Measurements from ENCODE around the gene OSTF1.

Gene OSTF1

DNA sequence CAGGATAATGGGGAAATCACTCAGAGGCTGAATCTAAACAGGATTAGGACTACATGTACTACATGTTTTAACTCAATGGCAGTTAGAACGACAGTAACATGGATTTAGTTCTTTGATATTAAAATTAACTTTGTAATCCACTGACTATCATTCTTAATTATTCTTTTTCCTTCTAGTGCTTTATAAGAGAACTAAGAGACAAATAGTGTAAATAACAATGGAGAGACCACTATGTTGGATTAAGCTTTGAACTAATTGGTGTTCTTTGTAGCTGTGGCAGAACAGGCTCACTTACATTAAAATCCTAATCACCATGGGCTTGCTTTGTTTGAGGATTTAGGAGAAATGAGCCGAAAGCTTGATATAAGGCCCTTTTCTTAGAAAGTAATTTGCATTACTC is 19.1 kb upstream of the OSTF1 start:
- no peaks in the 10 kb centered on the region for H3K4me1 ChIP-seq (ENCODE audit: insufficient read depth, insufficient read length)
- DNase-seq (ENCODE audit: low read depth, low spot score): no peak
- no peaks in the 10 kb centered on the region for H3K27me3 ChIP-seq (ENCODE audit: insufficient read depth, insufficient read length)
- no peak overlapping the region for H3K4me3 ChIP-seq (ENCODE audit: insufficient read length, low read depth)
- no peaks in the 10 kb centered on the region for H3K9me3 ChIP-seq (ENCODE audit: insufficient read depth, low read length)
- no peaks in the 10 kb centered on the region for H3K36me3 ChIP-seq (ENCODE audit: insufficient read depth, insufficient read length, low read length)
- H3K9ac ChIP-seq (ENCODE audit: insufficient read length, low read depth): no peak overlapping the region
- no peak for TF ChIP-seq YY1 (IDR thresholded peaks at IDR 0.05; ENCODE audit: insufficient read depth, insufficient read length)
- TF ChIP-seq SUZ12 (IDR thresholded peaks at IDR 0.05; ENCODE audit: extremely low read depth, insufficient read depth, insufficient read length): no peak
- TF ChIP-seq ZNF274 (IDR thresholded peaks at IDR 0.05; ENCODE audit: low read depth, low read length): no peak

DNA sequence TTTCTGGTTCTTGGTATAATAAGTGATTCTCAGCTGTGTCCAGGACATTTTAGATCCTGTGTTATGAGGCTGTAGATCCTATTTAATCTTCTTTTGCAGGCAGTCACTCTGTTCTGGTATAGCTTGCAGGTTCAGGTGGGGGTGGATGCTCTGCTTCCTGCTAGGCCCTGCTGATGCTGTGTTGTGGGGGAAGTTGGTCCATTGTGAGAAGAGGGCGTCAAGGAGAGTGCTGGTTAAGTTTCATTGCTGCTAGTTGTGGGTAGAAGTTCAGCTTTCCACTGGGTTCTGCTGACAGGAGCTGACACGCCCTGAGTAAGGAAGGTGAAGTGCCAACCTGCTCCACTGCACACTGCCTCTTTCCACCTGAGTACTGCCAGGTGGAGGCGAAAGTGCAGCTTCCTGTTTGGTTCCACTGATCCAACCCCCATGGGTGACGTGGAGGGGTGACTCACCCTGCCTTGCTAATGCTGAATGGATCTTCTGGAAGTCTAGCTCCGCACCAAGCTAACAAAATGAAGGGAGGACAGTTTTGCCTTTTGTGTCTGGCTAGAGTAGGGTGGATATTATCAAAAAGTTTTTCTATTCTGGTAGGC is 16.7 kb upstream of the OSTF1 start:
- Histone ChIP-seq H3K9me3 (ENCODE audit: insufficient read depth, low read length) (no peaks in the 10 kb centered on the region), H3K9ac (ENCODE audit: insufficient read length, low read depth) (no peak overlapping the region), H3K4me3 (ENCODE audit: insufficient read length, low read depth) (no peak overlapping the region), H3K27me3 (ENCODE audit: insufficient read depth, insufficient read length) (no peaks in the 10 kb centered on the region), H3K36me3 (ENCODE audit: insufficient read depth, insufficient read length, low read length) (no peaks in the 10 kb centered on the region), H3K4me1 (ENCODE audit: insufficient read depth, insufficient read length) (no peaks in the 10 kb centered on the region)
- TF ChIP-seq SUZ12 (IDR thresholded peaks at IDR 0.05; ENCODE audit: extremely low read depth, insufficient read depth, insufficient read length) (no peak), ZNF274 (IDR thresholded peaks at IDR 0.05; ENCODE audit: low read depth, low read length) (no peak), YY1 (IDR thresholded peaks at IDR 0.05; ENCODE audit: insufficient read depth, insufficient read length) (no peak)
- DNase-seq (ENCODE audit: low read depth, low spot score): no peak

DNA sequence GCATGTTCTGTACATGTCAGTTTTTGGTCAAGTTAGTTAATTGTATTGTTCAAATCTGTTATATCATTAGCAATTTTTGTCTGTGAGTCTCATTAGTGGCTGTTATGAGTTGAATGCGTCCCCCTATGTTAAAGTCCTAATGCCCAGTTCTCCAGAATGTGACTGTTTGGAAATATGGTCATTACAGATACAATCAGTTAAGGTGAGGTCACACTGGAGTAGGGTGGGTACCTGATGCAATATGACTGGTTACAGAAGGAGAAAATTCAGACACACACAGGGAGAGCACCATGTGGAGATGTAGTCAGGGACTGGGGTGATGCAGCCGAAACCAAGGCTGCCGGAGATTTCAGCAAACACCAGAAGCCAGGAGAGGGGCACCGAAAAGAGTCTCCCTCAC is 15.4 kb upstream of the OSTF1 start:
- no peak overlapping the region for H3K4me3 ChIP-seq (ENCODE audit: insufficient read length, low read depth)
- H3K4me1 ChIP-seq (ENCODE audit: insufficient read depth, insufficient read length): no peaks in the 10 kb centered on the region
- TF ChIP-seq YY1 (IDR thresholded peaks at IDR 0.05; ENCODE audit: insufficient read depth, insufficient read length) (no peak), ZNF274 (IDR thresholded peaks at IDR 0.05; ENCODE audit: low read depth, low read length) (no peak), SUZ12 (IDR thresholded peaks at IDR 0.05; ENCODE audit: extremely low read depth, insufficient read depth, insufficient read length) (no peak)
- no peaks in the 10 kb centered on the region for H3K9me3 ChIP-seq (ENCODE audit: insufficient read depth, low read length)
- no peaks in the 10 kb centered on the region for H3K36me3 ChIP-seq (ENCODE audit: insufficient read depth, insufficient read length, low read length)
- no peaks in the 10 kb centered on the region for H3K27me3 ChIP-seq (ENCODE audit: insufficient read depth, insufficient read length)
- DNase-seq (ENCODE audit: low read depth, low spot score): no peak
- H3K9ac ChIP-seq (ENCODE audit: insufficient read length, low read depth): no peak overlapping the region

DNA sequence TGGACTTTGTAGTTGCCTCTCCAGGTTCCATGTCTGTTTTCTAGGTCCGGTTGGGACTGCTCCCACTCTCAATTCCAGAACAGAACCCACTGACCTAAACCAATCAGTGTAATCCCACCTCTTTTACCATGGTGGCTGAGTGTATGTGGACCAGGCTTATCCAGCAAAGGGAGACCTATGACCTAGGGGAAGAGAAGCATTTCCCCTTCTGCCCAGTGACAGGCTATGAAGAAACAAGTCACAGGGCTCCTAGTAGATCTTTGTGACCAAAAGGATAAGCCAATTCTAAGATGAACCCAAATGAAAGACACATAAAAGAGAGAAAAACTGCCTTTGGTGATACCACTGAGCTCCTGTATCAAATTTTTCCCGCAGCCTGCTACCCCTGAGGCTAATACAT is 6.7 kb upstream of the OSTF1 start:
- H3K4me3 ChIP-seq (ENCODE audit: insufficient read length, low read depth): no peak overlapping the region
- TF ChIP-seq YY1 (IDR thresholded peaks at IDR 0.05; ENCODE audit: insufficient read depth, insufficient read length) (no peak), SUZ12 (IDR thresholded peaks at IDR 0.05; ENCODE audit: extremely low read depth, insufficient read depth, insufficient read length) (no peak), ZNF274 (IDR thresholded peaks at IDR 0.05; ENCODE audit: low read depth, low read length) (no peak)
- peaks cover 8% of the 10 kb centered on the region for H3K36me3 ChIP-seq (ENCODE audit: insufficient read depth, insufficient read length, low read length)
- H3K27me3 ChIP-seq (ENCODE audit: insufficient read depth, insufficient read length): no peaks in the 10 kb centered on the region
- H3K9me3 ChIP-seq (ENCODE audit: insufficient read depth, low read length): no peaks in the 10 kb centered on the region
- H3K9ac ChIP-seq (ENCODE audit: insufficient read length, low read depth): no peak overlapping the region
- no peak for DNase-seq (ENCODE audit: low read depth, low spot score)
- peaks cover 3% of the 10 kb centered on the region for H3K4me1 ChIP-seq (ENCODE audit: insufficient read depth, insufficient read length)

DNA sequence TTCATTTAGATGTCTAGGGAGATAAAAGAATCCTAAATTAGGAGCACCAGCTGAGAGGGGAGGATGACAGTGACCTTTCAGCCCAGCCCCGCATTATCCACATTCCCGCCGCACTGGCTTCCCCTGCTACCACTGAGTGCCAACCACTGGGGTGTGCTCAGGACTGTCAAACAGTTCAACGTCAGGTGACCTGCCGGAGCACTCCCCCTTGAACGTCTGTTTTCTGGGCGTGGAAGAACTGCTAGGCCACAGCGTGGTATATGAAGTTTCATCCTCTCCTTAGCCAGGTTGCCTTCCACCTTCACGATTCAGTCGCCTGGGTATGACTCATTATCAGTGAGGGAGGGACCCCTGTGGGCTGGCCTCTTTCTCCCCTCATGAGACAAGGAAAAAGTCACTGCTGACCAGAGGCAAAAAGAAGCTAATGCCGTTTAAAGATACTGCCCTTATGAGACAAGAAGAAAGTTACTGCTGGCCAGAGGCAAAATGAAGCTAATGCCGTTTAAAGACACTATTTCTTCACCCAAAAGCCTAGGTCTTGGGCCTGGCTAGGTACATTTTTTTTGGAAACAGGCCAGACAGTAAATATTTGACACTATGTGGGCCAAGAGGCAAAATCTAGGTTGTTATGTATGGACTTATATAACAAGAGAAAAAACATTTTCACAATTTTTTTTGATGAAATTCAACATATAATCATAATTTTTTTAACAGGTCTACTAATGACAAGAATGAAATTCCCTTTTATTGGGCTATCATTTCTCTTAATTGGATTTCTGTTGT is 4.9 kb upstream of the OSTF1 start:
- no peak overlapping the region for H3K4me3 ChIP-seq (ENCODE audit: insufficient read length, low read depth)
- H3K9me3 ChIP-seq (ENCODE audit: insufficient read depth, low read length): no peaks in the 10 kb centered on the region
- H3K27me3 ChIP-seq (ENCODE audit: insufficient read depth, insufficient read length): no peaks in the 10 kb centered on the region
- peaks cover 3% of the 10 kb centered on the region for H3K4me1 ChIP-seq (ENCODE audit: insufficient read depth, insufficient read length)
- no peak overlapping the region for H3K9ac ChIP-seq (ENCODE audit: insufficient read length, low read depth)
- H3K36me3 ChIP-seq (ENCODE audit: insufficient read depth, insufficient read length, low read length): peaks cover 8% of the 10 kb centered on the region
- no peak for DNase-seq (ENCODE audit: low read depth, low spot score)
- no peak for TF ChIP-seq ZNF274 (IDR thresholded peaks at IDR 0.05; ENCODE audit: low read depth, low read length)
- no peak for TF ChIP-seq YY1 (IDR thresholded peaks at IDR 0.05; ENCODE audit: insufficient read depth, insufficient read length)
- TF ChIP-seq SUZ12 (IDR thresholded peaks at IDR 0.05; ENCODE audit: extremely low read depth, insufficient read depth, insufficient read length): no peak

DNA sequence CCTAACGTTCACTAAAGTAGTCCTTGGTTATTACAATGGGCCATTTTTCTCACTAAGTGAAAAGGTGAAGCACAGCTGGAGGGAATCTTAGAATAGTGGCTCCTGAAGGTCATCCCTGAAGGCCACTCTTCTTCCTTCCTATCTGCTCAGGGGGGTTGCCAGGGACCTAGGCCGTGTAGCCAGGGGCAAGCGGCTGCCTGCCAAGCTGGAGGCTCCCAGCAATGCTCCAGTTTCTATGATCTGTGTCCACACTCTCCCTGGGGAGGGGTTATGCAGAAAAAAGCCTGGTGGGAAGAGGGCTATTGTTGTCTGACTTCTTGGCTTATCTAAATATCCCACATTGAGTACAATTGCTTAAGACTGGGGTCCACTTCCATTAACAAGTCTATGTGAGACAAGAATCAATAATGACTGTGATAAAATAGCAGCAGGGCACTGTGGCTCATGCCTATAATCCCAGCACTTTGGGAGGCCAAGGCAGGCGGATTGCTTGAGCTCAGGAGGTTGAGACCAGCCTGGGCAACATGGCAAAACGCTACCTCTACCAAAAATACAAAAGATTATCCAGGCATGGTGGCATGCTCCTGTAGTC is 4.1 kb upstream of the OSTF1 start:
- H3K27me3 ChIP-seq (ENCODE audit: insufficient read depth, insufficient read length): no peaks in the 10 kb centered on the region
- H3K9me3 ChIP-seq (ENCODE audit: insufficient read depth, low read length): no peaks in the 10 kb centered on the region
- H3K36me3 ChIP-seq (ENCODE audit: insufficient read depth, insufficient read length, low read length): peaks cover 8% of the 10 kb centered on the region
- H3K4me1 ChIP-seq (ENCODE audit: insufficient read depth, insufficient read length): peaks cover 3% of the 10 kb centered on the region
- H3K9ac ChIP-seq (ENCODE audit: insufficient read length, low read depth): no peak overlapping the region
- H3K4me3 ChIP-seq (ENCODE audit: insufficient read length, low read depth): no peak overlapping the region
- no peak for DNase-seq (ENCODE audit: low read depth, low spot score)
- no peak for TF ChIP-seq YY1 (IDR thresholded peaks at IDR 0.05; ENCODE audit: insufficient read depth, insufficient read length)
- no peak for TF ChIP-seq ZNF274 (IDR thresholded peaks at IDR 0.05; ENCODE audit: low read depth, low read length)
- no peak for TF ChIP-seq SUZ12 (IDR thresholded peaks at IDR 0.05; ENCODE audit: extremely low read depth, insufficient read depth, insufficient read length)

DNA sequence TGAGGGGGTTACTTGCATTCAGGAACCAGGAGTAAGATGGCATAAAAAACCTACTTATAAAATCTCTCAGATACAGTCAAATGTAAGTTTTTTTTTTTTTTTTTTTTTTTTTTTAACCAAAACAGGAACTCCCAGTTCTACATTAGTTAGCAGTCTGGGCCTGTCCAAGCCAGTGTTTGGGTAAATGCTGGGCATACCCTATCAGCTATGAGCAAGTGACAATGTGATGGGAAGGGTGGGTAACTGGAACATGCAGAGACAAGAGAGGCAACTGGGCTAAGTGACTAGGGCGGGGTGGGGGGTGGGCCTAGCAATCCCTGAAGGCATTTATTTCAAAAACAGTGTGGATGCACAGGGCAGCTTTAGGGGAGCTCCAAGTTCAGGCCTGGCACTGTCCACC is 2.7 kb upstream of the OSTF1 start:
- Histone ChIP-seq H3K9ac (ENCODE audit: insufficient read length, low read depth) (no peak overlapping the region), H3K36me3 (ENCODE audit: insufficient read depth, insufficient read length, low read length) (peaks cover 6% of the 10 kb centered on the region), H3K27me3 (ENCODE audit: insufficient read depth, insufficient read length) (peaks cover 4% of the 10 kb centered on the region), H3K4me1 (ENCODE audit: insufficient read depth, insufficient read length) (peaks cover 3% of the 10 kb centered on the region), H3K9me3 (ENCODE audit: insufficient read depth, low read length) (no peaks in the 10 kb centered on the region), H3K4me3 (ENCODE audit: insufficient read length, low read depth) (no peak overlapping the region)
- TF ChIP-seq YY1 (IDR thresholded peaks at IDR 0.05; ENCODE audit: insufficient read depth, insufficient read length) (no peak), ZNF274 (IDR thresholded peaks at IDR 0.05; ENCODE audit: low read depth, low read length) (no peak), SUZ12 (IDR thresholded peaks at IDR 0.05; ENCODE audit: extremely low read depth, insufficient read depth, insufficient read length) (no peak)
- DNase-seq (ENCODE audit: low read depth, low spot score): no peak
